ENCODE data around the gene DPH3. TPM values are rescaled to one million over a fixed set of nuclear protein-coding genes. Genes with fewer than 3 reads are reported as not detected.
A peak's percentile ranks its signal among the peaks of the same experiment; 100 is the strongest.

Gene DPH3
- total and polyA plus RNA-seq, 9 of the 15 experiments (the other 6 are each of a cell fraction or from before 2014, with no cell fraction given), result 15.9 to 131 (median 38.7) TPM

DNA sequence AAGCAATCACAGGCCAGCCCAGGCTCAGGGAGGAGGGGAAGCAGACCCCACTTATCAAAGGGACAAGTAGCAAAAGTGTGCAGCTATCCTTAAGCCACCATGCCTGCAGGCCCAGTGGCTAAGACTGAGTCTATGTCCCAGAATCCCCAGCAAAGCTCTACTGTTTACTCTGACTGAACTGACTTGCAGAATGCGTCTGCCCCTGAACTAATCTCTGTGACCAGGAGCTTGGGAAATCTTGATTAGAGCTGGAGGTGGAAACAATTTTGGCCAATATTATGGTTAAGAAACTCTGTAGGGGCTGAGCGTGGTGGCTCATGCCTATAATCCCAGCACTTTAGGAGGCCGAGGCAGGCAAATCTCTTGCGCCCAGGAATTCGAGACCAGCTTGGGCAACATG lies 22.6 kb downstream of the DPH3 start:
- in situ Hi-C loops (cut with MboI) (loop anchor here (10.0 kb wide), 2 partner anchors 197 to 617 kb away; no protein-coding TSS in a partner anchor), intact Hi-C loops (cut with micrococcal nuclease) (no loop called here)
- no peak overlapping the region for H3K4me2 ChIP-seq (ENCODE audit: insufficient read depth, low read length)
- ChIA-PET POLR2A (interaction anchor here (0.5 to 1.8 kb wide), 4 partner anchors 10 to 726 kb away, joined by 3 to 5 read pairs (median 4); partner anchors contain the start of gene GALNT15), CTCF (ENCODE audit: low intra/inter-chr PET ratio) (no interaction called here)
- no peak overlapping the region for H3K27ac ChIP-seq (ENCODE audit: extremely low read depth, low read depth, low read length)
- no peaks in the 10 kb centered on the region for H4K20me1 ChIP-seq (replicated peaks; ENCODE audit: control insufficient read depth, insufficient read depth, low read length)
- peaks cover 15 to 49% of the 10 kb centered on the region in 2 experiments for H3K27me3 ChIP-seq (ENCODE audit: control insufficient read depth in 2 of 2, insufficient read depth in 2 of 2, low read length in 2 of 2)
- H3K9me3 ChIP-seq (replicated peaks; ENCODE audit: control insufficient read depth, insufficient read depth, low read depth, low read length), result no peaks in the 10 kb centered on the region
- no peak overlapping the region for H3K4me3 ChIP-seq
- H3K9me1 ChIP-seq (ENCODE audit: control insufficient read depth, insufficient read depth, low read length), result no peaks in the 10 kb centered on the region
- H3K79me2 ChIP-seq (ENCODE audit: control insufficient read depth, insufficient read depth, low read length), result no peaks in the 10 kb centered on the region
- DNase-seq (ENCODE audit: extremely low read depth in 1 of 4, low spot score in 3 of 4), result peak in 1 of 4 experiments; percentile 27
- FAIRE-seq, result peak; percentile 56
- ATAC-seq, result peak; percentile 73
- H2AFZ ChIP-seq (ENCODE audit: low read depth, low read length), result no peak overlapping the region
- H3K4me1 ChIP-seq (replicated peaks in 1 of 2; ENCODE audit: control insufficient read depth in 2 of 2, insufficient read depth in 2 of 2, low read length in 2 of 2), result no peaks in the 10 kb centered on the region; a peak in 2 of 5 replicates
- H3K36me3 ChIP-seq (ENCODE audit: control insufficient read depth, insufficient read depth, low read length), result no peaks in the 10 kb centered on the region
- WGBS (ENCODE audit: insufficient coverage, low coverage, missing lambda C conversion rate), result 3% methylated on average over 5 of the region's 5 CpGs
- no peak overlapping the region for H3K9ac ChIP-seq (ENCODE audit: insufficient read depth in 1 of 2, low read depth in 2 of 2, low read length in 2 of 2)
- no TSS peak for BruUV-seq (replicated peaks)
- TF ChIP-seq TCF3 (CRISPR knock-in tag; IDR thresholded peaks at IDR 0.05) (0 out of 2 replicates have a peak, but pooled peaks have one; percentile 6), NR2C1 (IDR thresholded peaks at IDR 0.05) (no peak), NR2C1 (tag; IDR thresholded peaks at IDR 0.05) (no peak), FOXA3 (CRISPR knock-in tag; conservative IDR thresholded peaks at IDR 0.05 in 1 of 2, IDR thresholded peaks at IDR 0.05 in 1 of 2) (peak in 1 of 2 experiments; percentile 46; a peak in 1 of 4 replicates), ZNF143 (CRISPR knock-in tag; IDR thresholded peaks at IDR 0.05) (no peak), DMBX1 (CRISPR knock-in tag; IDR thresholded peaks at IDR 0.05; ENCODE audit: borderline replicate concordance) (no peak), RNF2 (IDR thresholded peaks at IDR 0.05) (no peak), ZFP1 (CRISPR knock-in tag; IDR thresholded peaks at IDR 0.05) (no peak), FIP1L1 (IDR thresholded peaks at IDR 0.05; ENCODE audit: low read depth, low read length, poor library complexity, severe bottlenecking) (no peak), PHB (CRISPR knock-in tag; IDR thresholded peaks at IDR 0.05) (no peak), CBFA2T3 (IDR thresholded peaks at IDR 0.05) (peak; percentile 44; the same call in 1 of the 2 replicates), ARID1B (IDR thresholded peaks at IDR 0.05) (peak; percentile 53), THRAP3 (IDR thresholded peaks at IDR 0.05; ENCODE audit: borderline replicate concordance) (no peak), NFE2 (IDR thresholded peaks at IDR 0.05; ENCODE audit: low read depth) (0 out of 2 replicates have a peak, but pooled peaks have one; percentile 19), NR4A1 (CRISPR knock-in tag; IDR thresholded peaks at IDR 0.05) (no peak), NR4A1 (tag; IDR thresholded peaks at IDR 0.05) (0 out of 2 replicates have a peak, but pooled peaks have one; percentile 20), RCOR1 (IDR thresholded peaks at IDR 0.05; ENCODE audit: borderline replicate concordance in 1 of 2, low read depth in 2 of 2, low read length in 2 of 2) (0 out of 4 replicates have a peak, but pooled peaks of 1 of the 2 experiments have one; percentile 50), SMARCA4 (IDR thresholded peaks at IDR 0.05) (no peak), CEBPG (CRISPR knock-in tag; IDR thresholded peaks at IDR 0.05) (no peak), CEBPG (tag; conservative IDR thresholded peaks at IDR 0.05 in 1 of 2, IDR thresholded peaks at IDR 0.05 in 1 of 2) (no peak), KAT8 (IDR thresholded peaks at IDR 0.05; ENCODE audit: low read depth) (no peak), FOXK2 (conservative IDR thresholded peaks at IDR 0.05 in 1 of 2, IDR thresholded peaks at IDR 0.05 in 1 of 2; ENCODE audit: low read depth in 2 of 2) (no peak), TAL1 (IDR thresholded peaks at IDR 0.05) (peak; percentile 54; the same call in 1 of the 2 replicates)

All from K562 (cell line).